UCSD-AML1 (cell line): ENCODE data around the gene POMP.

ENCODE experiments used
- DNase-seq: peaks from one replicate; lab custom pipeline; 2025; ENCODE audit not compliant: unreplicated experiment; lab: John Stamatoyannopoulos, UW

Gene POMP

GRCh38 chr13:28658796-28659620 is at the start of gene POMP:
POMP (plus strand) TSS chr13:28659130; CDS start chr13:28659185, 55 bp downstream.
- DNase-seq, result peak; percentile 90

GRCh38 chr13:28609381-28609780 is 49.5 kb upstream of the POMP start:
- DNase-seq, result no peak

- no peak for DNase-seq
These were observed 49.0 kb upstream of the POMP start for GRCh38 chr13:28609926-28610325.

- DNase-seq, result no peak
These were observed 47.9 kb upstream of the POMP start for GRCh38 chr13:28610996-28611395.

- DNase-seq, result no peak
These were observed 47.2 kb upstream of the POMP start for GRCh38 chr13:28611654-28612131.

GRCh38 chr13:28613562-28613961 is 45.4 kb upstream of the POMP start:
- DNase-seq, result no peak

GRCh38 chr13:28615916-28616446 is 42.9 kb upstream of the POMP start:
- DNase-seq, result no peak

GRCh38 chr13:28618230-28618994 is 40.5 kb upstream of the POMP start:
- DNase-seq, result no peak

- DNase-seq, result no peak
These were observed 38.7 kb upstream of the POMP start for GRCh38 chr13:28620011-28620830.

GRCh38 chr13:28621449-28621848 is 37.5 kb upstream of the POMP start:
- no peak for DNase-seq

- no peak for DNase-seq
These were observed 36.6 kb upstream of the POMP start for GRCh38 chr13:28622286-28622685.

GRCh38 chr13:28623782-28624706 is 34.9 kb upstream of the POMP start:
- no peak for DNase-seq

GRCh38 chr13:28624707-28625432 is 34.1 kb upstream of the POMP start:
- DNase-seq, result no peak

GRCh38 chr13:28626266-28626665 is 32.7 kb upstream of the POMP start:
- no peak for DNase-seq

- no peak for DNase-seq
These were observed 30.7 kb upstream of the POMP start for GRCh38 chr13:28628241-28628640.

GRCh38 chr13:28630869-28631268 is 28.1 kb upstream of the POMP start:
- no peak for DNase-seq

GRCh38 chr13:28631801-28632200 is 27.1 kb upstream of the POMP start:
- DNase-seq, result no peak

- no peak for DNase-seq
These were observed 22.9 kb upstream of the POMP start for GRCh38 chr13:28636069-28636468.

- DNase-seq, result peak; percentile 37
These were observed 22.1 kb upstream of the POMP start for GRCh38 chr13:28636677-28637317.
